GM18499 (cell line): Measurements from ENCODE around the gene ZNF226.
"Not testable (repeated sequence)": the region's sequence is repeated elsewhere in the genome, so short reads cannot be mapped to it uniquely, and the experiment has no call there.

ENCODE experiments used
- ATAC-seq: cut with Tn5 transposase; IDR thresholded peaks from one replicate; pipeline ENCODE4 v1.9.1; 2021; ENCODE audit warnings: moderate number of reproducible peaks; ENCODE audit not compliant: insufficient read depth, unreplicated experiment

The ZNF226 gene

DNA sequence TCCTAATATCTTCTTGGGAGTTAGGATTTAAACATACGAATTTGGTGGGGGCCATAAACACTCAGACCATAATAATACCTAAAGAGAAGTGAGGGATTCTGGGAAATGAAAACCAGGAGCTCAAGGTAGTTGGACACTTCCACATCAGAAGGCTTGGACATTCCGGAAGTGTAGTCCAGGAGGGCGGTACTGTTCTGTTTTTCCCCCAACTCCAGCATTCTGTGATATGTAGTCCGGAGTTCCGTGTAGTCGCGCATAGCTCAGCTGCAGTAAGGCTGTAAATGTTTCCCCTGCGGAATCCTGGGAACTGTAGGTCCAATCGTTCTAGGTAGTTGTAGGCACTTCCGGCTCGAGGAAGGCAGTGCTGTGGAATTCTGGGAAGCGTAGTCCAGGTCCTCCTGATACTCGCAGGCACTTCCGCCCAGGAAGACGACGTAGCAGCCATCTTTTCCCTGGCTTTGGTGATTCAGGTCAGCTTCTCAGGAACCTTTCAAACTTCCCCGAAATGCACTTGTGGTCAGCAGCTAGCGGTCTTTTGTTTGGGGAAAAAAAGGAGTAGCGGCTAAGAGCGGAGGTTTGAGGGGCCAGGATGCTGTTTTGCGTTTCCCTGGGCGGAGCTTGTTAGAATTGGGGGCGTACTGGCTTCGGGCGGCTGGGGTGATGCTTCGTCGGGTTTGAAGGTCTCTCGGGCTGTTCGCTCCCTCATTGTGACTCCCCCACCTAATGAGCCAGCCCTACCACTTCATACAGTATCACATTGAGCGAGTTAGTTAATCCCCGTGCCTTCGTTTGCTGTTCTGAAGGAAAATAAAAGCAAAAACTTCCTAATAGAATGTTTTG lies at the start of gene ZNF226:
TSS of gene ZNF226 (plus strand) at position 428 of the 840 bp plus-strand sequence. CDS start 4,981 bp downstream, outside the sequence.
- ATAC-seq = peak; percentile 56

DNA sequence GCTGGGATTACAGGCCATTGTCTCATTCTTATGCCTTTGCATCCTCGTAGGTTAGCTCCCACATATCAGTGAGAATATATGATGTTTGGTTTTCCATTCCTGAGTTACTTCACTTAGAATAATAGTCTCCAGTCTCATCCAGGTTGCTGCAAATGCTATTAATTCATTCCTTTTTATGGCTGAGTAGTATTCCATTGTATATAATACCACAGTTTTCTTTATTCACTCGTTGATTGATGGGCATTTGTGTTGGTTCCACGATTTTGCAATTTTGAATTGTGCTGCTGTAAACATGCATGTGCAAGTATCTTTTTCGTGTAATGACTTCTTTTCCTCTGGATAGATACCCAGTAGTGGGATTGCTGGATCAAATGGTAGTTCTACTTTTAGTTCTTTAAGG lies 43.7 kb upstream of the ZNF226 start:
- ATAC-seq = not testable (repeated sequence)

DNA sequence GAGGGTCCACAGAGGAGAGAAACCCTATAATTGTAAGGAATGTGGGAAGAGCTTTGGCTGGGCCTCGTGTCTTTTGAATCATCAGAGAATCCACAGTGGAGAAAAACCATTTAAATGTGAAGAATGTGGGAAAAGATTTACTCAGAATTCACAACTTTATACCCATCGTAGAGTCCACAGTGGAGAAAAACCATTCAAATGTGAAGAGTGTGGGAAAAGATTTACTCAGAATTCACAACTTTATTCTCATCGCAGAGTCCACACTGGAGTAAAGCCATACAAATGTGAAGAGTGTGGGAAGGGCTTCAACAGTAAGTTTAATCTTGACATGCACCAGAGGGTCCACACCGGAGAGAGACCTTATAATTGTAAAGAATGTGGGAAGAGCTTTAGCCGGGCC lies 32.9 kb upstream of the ZNF226 start:
- ATAC-seq = no peak

DNA sequence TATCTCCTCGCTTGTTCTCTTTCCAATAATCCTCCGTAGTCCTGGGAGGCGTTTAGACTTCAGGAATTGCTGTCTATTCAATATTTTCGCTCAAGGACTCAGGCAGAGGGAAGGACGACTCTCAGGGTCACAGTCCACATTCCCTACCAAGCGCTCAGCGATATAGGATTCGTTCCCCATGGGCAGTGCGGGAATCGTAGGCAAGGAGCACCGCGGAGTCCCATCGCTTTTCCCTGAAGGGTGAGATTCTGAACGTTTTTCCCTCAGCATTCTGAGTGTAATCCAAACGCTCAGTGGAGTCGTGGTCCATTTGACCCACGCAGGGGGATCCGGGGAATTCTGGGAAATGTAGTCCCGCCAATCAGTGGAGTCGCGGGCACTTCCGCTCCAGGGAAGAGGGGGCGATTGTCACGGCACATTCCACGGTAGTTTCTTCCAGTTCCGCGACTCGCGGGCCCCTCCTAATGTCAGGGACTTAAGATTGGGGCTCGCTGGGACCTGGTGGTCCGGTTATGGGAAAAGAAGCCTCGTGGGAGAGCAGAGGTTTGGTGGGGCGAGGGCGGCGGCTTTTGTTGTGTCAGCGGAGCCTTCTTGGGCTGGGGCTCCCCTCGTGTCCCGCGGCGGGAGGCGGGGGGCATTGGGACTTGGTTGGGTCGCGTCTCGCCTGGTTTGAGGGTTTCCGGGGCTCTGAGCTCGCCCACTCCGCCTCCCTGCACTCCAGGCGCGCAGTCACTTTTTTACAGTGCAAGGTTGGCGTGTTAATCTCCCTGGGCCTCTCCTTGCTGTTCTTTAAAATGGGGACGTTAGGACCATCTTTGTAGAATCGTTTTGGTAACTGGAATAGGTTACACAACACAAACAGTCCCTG lies 23.5 kb upstream of the ZNF226 start, which contains the start of gene ZNF234:
TSS of gene ZNF234 (plus strand) at position 364 of the 868 bp plus-strand sequence. CDS start 3,079 bp downstream, outside the sequence.
- no peak for ATAC-seq

DNA sequence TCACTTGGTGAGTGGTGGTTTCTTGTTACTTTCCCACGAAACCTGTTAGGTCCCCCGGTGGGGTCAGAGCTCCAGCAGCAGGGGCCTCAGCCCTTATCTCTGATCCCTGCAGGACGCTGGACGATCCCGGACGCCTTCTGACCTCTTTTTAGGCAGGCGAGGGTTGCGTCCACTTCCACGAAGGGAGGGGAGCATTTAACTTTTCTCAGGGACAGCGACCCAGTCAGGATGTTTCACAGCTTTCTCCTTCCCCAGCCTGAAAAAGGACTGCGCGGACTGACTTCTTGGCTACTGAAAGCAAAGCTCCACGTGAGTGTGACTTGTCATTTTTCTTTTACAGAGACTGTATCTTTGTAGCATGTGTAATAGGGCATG lies 22.9 kb upstream of the ZNF226 start:
- ATAC-seq = no peak

DNA sequence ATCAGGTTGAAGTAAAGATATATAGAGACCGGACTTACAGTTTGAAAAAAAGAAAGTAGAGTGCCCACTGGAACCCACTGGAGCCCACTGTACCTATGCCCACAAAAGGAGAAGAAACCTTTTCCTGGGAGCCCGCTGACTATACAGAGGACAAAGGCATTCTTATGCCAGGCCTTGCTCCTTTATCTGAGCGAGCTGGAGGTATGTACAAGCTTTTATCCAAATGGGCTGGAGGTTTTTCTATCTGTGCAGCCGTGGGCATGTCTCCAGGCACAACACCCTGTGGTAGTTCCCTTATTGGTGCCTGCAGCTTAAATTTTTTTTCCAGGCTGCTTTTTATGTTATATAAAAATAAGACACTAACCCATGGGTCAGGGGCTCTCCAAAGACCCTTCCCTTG lies 15.1 kb upstream of the ZNF226 start:
- ATAC-seq = no peak

DNA sequence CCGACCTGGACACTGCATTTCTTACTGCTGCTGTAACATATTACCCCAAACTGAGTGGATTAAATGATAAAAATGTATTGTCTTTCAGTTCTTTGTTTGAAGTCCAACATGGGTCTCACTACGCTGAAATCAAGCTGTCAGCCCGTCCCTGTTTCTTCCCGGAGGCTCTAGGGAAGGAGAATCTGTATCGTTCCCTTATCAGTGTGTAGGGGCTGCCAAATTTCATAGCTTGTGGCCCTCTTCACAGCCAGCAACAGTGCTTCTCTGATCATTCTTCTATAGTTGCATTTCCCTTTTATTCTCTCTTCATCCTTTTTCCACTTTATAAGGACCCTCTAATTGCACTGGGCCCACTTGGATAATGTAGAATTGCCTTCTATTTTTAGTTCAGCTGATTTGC lies 13.4 kb upstream of the ZNF226 start:
- ATAC-seq = no peak

DNA sequence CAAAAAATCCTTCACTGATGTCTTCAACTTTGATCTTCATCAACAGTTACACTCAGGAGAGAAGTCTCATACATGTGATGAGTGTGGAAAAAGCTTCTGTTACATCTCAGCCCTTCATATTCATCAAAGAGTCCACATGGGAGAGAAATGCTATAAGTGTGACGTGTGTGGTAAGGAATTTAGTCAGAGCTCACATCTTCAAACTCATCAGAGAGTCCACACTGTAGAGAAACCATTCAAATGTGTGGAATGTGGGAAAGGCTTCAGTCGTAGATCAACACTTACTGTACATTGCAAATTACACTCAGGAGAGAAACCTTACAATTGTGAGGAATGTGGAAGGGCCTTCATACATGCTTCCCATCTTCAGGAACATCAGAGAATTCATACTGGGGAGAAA lies 8.4 kb upstream of the ZNF226 start:
- no peak for ATAC-seq

DNA sequence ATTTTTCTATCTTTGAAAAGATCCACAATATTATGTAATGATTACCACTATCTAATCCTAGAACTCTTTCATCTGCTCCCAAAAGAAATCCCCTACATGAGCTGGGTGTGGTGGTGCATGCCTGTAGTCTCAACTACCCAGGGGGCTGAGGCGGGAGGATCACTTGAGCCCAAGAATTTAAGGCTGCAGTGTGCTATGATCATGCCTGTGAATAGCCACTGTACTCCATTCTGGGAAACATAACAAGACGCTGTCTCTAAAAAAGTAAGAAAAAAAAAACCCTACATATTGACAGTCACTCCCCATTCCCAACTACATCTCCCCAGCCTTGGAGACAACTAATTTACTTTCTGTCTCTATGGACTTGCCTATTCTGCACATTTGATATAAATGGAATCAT lies 1.1 kb upstream of the ZNF226 start:
- ATAC-seq = no peak

DNA sequence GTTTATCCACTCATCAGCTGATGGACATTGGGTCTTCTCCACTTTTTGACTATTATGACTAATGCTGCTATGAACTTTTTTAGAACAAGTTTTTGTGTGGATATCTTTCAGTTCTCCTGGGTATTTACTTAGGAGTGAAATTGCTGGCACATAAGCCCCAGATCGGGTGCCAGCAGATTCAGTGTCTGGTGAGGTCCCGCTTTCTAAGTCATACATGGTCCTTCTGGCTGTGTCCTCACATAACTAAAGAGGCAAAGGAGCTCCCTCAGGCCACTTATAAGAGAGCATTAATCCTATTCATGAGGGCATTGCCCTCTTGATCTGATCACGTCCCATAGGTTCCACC lies 600 bp upstream of the ZNF226 start:
- no peak for ATAC-seq

DNA sequence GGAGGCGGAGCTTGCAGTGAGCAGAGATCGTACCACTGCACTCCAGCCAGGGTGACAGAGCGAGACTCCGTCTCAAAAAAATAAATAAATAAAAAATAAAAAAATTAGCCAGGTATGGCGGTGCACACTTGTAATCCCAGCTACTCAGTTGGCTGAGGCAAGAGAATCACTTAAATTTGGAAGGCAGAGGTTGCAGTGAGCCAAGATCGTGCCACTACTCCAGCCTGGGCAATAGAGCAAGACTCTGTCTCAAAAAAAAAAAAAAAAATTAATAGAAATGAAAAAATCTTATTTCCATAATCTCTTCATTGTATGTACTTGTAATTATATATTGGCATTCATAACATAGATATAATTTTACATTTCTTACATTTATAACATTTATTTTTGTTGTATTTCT lies 5.8 kb downstream of the ZNF226 start:
- not testable (repeated sequence) for ATAC-seq

DNA sequence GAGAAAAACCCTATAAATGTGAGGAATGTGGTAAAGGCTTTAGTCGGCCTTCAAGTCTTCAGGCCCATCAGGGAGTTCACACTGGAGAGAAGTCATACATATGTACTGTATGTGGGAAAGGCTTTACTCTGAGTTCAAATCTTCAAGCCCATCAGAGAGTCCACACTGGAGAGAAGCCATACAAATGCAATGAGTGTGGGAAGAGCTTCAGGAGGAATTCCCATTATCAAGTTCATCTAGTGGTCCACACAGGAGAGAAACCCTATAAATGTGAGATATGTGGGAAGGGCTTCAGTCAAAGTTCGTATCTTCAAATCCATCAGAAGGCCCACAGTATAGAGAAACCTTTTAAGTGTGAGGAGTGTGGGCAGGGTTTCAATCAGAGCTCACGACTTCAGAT lies 11.7 kb downstream of the ZNF226 start:
- no peak for ATAC-seq

DNA sequence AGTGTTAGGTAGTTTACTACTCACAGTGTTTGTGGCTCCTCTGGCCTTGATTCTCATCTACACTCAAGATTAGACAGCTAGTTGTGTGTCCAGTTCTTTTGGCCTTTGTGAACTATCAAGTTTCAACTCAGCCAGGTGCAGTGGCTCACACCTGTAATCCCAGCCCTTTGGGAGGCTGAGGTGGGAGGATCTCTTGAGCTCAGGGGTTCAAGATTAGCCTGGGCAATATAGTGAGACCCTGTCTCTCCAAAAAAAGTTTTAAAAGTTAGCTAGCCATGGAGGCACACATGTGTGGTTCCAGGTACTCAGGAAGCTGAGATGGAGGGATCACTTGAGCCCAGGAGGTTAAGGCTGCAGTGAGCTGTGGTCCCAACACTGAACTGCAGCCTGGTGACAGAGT lies 16.1 kb downstream of the ZNF226 start:
- ATAC-seq = no peak

DNA sequence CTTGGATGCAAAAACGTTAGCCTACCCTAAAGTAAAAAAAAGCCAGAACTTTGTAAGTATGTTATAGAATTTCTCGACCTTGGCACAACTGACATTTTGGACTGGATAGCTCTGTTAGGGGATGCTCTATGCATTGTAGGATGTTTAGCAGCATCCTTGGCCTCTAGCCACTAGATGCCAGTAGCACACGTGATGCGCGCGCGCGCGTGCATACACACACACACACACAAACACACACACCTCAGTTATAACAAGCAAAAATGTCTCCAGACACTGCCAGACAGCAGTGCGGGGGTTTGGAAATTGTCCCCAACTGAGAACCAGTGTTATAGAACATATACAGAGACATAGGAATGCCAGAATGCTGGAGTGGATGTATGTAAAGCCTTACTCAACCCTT lies 17.2 kb downstream of the ZNF226 start:
- ATAC-seq = no peak

DNA sequence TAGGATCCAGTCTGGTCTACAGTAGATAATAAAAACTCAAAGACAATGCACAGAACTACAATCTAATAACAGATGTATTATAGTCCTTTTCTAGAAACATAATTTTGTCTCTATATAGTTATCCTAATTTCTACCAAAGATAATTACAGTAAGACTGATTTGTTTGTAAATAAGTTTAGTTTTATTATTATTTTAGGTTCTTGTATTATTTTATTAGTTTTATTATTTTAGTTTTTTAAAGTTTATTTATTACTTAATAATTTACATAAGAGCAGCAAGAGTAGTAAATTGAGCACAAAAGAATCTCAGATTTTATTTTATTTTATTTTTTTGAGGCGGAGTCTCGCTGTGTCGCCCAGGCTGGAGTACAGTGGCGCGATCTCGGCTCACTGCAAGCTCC lies 25.1 kb downstream of the ZNF226 start:
- ATAC-seq = no peak

DNA sequence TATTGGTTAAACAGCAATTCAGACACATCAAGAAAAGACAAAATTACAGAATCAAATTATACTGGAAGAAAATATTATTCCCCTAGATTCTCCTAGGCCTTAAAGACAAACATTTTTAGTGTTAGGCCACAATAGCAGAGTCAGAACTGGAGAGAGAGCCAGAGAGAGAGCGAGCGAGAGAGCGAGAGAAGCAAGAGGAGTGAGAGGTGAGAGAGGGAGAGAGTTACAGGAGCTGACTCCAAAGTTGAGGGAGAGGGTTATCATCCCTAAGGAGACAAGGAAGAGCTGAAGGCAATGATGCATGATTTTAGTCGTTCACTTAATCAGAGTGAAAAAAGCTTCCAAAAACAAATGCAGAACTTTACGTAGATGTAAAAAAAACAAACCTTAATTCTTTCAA lies 27.2 kb downstream of the ZNF226 start:
- no peak for ATAC-seq

DNA sequence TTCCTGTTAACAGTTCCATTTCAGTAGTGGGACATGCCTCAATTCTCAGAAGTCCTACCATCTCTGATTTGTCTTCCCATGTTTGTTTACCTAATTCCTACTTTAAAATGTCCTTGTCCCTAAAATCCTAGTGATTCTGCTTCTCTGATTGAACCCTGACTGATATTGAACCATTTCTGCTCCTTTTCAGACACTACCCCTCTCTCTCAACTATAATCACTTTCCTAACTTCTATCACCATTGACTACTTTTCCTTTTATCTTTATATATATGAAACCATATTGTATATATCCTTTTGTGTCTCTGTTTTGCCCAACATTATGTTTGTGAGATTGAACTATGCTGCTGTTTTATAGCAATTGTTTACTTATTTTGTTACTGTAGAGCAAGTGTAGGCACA lies 31.9 kb downstream of the ZNF226 start:
- no peak for ATAC-seq

DNA sequence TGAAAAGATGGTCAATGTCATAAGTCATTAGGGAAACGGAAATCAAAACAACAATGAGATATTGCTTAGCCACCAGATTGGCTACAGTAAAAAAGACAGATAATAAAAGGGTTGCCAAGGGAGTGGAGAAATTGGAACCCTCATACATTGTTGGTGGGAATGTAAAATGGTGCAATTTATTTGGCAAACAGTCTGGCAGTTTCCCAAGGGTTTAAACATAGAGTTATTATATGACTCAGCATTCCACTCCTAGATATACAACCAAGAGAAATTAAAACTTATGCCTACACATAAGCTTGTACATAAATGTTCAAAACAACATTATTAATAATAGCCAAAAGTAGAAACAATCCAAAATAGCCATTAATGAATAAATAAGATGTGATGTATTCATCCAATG lies 37.6 kb downstream of the ZNF226 start:
- no peak for ATAC-seq

DNA sequence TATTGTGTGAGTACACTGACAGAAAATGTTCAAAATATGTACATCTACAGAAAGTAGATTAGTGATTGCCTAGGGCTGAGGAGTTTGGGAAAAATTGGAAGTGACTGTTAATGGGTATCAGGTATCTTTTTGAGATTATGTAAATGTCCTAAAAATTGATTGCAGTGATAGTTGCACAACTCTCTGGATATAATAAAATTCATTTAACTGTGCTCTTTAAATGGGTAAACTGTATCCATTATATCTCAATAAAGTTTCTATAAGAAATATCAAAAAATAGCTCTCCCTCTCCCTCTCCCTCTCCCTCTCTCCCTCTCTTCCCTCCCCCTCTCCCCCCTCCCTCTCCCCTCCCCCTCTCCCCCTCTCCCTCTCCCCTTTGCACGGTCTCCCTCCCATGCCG lies 38.1 kb downstream of the ZNF226 start:
- ATAC-seq = no peak

DNA sequence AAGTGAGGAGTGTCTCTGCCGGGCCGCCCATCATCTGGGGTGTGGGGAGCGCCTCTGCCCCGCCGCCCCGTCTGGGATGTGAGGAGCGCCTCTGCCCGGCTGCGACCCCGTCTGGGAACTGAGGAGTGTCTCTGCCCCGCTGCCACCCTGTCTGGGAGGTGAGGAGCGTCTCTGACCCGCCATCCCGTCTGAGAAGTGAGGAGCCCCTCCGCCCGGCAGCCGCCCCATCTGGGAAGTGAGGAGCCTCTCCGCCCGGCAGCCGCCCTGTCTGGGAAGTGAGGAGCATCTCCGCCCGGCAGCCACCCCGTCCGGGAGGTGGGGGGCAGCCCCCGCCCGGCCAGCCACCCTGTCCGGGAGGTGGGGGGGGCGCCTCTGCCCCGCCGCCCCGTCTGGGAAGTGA lies 39.0 kb downstream of the ZNF226 start:
- not testable (repeated sequence) for ATAC-seq

DNA sequence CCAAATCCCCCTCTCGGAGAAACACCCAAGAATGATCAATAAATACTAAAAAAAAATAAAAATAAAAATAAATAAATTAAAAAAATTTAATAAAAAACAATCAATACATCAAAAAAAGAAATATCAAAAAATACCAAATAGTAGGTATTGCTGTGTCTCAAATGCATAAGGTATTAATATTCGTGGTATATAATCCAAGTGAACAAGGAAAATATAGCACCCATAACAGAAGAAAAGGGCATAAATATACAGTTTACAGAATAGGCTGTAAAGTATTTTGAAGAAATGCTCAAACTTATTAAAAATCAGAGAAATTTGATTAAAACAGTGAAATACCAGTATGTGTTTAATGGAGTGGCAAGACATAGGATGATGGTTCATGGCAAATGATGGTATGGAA lies 39.9 kb downstream of the ZNF226 start:
- no peak for ATAC-seq
